H1 (cell line): Measurements from ENCODE around the gene FRMPD2. TPM values are rescaled to one million over a fixed set of nuclear protein-coding genes. Genes with fewer than 3 reads are reported as not detected.

ENCODE experiments used
- CTCF ChIA-PET: fragments of 300-600 bp; sonication (Branson Sonifier 250); formaldehyde crosslinking; loops from one replicate; lab custom pipeline; 2021; ENCODE audit not compliant: partially characterized antibody; lab: Charles Lee
- POLR2A ChIA-PET: fragments of 300-600 bp; sonication (Branson Sonifier 250); formaldehyde crosslinking; loops from one replicate; lab custom pipeline; 2021; ENCODE audit warnings: inconsistent platforms; ENCODE audit not compliant: partially characterized antibody; lab: Charles Lee
- DNase-seq, 2 experiments: peaks; one replicate each; pipeline versions ENCODE4 v3.0.0 to v3.0.0-alpha.2; 2010 to 2022; ENCODE audit warnings: low spot score in 2 of 2, low read depth in 1 of 2, mixed read lengths in 1 of 2
- FAIRE-seq: peaks from 2 replicates; lab custom pipeline; 2011; peaks lifted over from hg19 to GRCh38; lab: Jason Lieb, UNC
- H2AFZ ChIP-seq: 2 replicates; pipeline ENCODE4 v1.8.1; 2012; ENCODE audit warnings: low read length, inconsistent platforms
- H2AK5ac ChIP-seq: 2 replicates; pipeline ENCODE4 v1.6.1; 2013; ENCODE audit warnings: low read depth, low read length
- H2BK120ac ChIP-seq: replicated peaks from 2 replicates; pipeline ENCODE3; 2013; ENCODE audit warnings: low read depth, low read length, inconsistent platforms
- H2BK12ac ChIP-seq: 2 replicates; pipeline ENCODE4 v1.6.1; 2013; ENCODE audit warnings: low read depth, low read length
- H2BK15ac ChIP-seq: 2 replicates; pipeline ENCODE4 v1.6.1; 2013; ENCODE audit warnings: low read length
- H2BK20ac ChIP-seq: 2 replicates; pipeline ENCODE4 v1.6.1; 2013; ENCODE audit warnings: low read length
- H2BK5ac ChIP-seq: 2 replicates; pipeline ENCODE4 v1.6.1; 2013; ENCODE audit warnings: low read depth, low read length
- H3K14ac ChIP-seq: 2 replicates; pipeline ENCODE4 v1.6.1; 2013; ENCODE audit warnings: inconsistent platforms; ENCODE audit not compliant: insufficient read length
- H3K18ac ChIP-seq: 2 replicates; pipeline ENCODE4 v1.6.1; 2013; ENCODE audit warnings: low read length; ENCODE audit errors: extremely low read depth
- H3K23ac ChIP-seq: 2 replicates; pipeline ENCODE4 v1.6.1; 2013; ENCODE audit warnings: inconsistent platforms; ENCODE audit not compliant: insufficient read length
- H3K23me2 ChIP-seq: 2 replicates; pipeline ENCODE4 v1.6.1; 2013; ENCODE audit warnings: low read depth, low read length
- H3K27ac ChIP-seq: 2 replicates; pipeline ENCODE4 v1.6.1; 2011; ENCODE audit warnings: low read depth, low read length, inconsistent platforms
- H3K27me3 ChIP-seq, 4 experiments: replicated peaks in 1 of 4; 1 replicate in 1 of 4; 2 replicates in 3 of 4; pipeline versions ENCODE4 v1.6.1 to v1.8.1; 2011 to 2013; ENCODE audit warnings: low read length in 3 of 4, mild to moderate bottlenecking in 3 of 4, inconsistent platforms in 2 of 4, mixed read lengths in 2 of 4, moderate library complexity in 1 of 4; ENCODE audit not compliant: control insufficient read depth in 3 of 4, insufficient read depth in 3 of 4; ENCODE audit errors: extremely low read depth in 1 of 4
- H3K36me3 ChIP-seq, 4 experiments: 2 replicates each; pipeline versions ENCODE4 v1.6.1 to v1.8.1; 2011 to 2013; ENCODE audit warnings: mild to moderate bottlenecking in 4 of 4, low read length in 3 of 4, moderate library complexity in 2 of 4, control low read depth in 1 of 4, inconsistent platforms in 1 of 4; ENCODE audit not compliant: insufficient read depth in 4 of 4, control insufficient read depth in 2 of 4
- H3K4ac ChIP-seq: replicated peaks from 2 replicates; pipeline ENCODE3; 2013; ENCODE audit warnings: low read length, low read depth, mixed read lengths, inconsistent platforms; ENCODE audit not compliant: insufficient read length
- H3K4me1 ChIP-seq, 4 experiments: replicated peaks in 1 of 4; 1 replicate in 1 of 4; 2 replicates in 3 of 4; pipeline versions ENCODE4 v1.6.1 to v1.8.1; 2011 to 2013; ENCODE audit warnings: low read length in 3 of 4, inconsistent platforms in 2 of 4, mixed read lengths in 1 of 4; ENCODE audit not compliant: insufficient read depth in 4 of 4, control insufficient read depth in 3 of 4
- H3K4me2 ChIP-seq, 2 experiments: 2 replicates each; pipeline versions ENCODE4 v1.6.1 to v1.8.1; 2011 to 2013; ENCODE audit warnings: low read depth in 2 of 2, low read length in 2 of 2, control low read depth in 1 of 2, inconsistent platforms in 1 of 2, mild to moderate bottlenecking in 1 of 2; ENCODE audit not compliant: insufficient read depth in 1 of 2
- H3K4me3 ChIP-seq, 4 experiments: fragments of 200-600, 300-600 bp in 1 of 4; sonication (generic), shearing (Covaris generic), sonication (Bioruptor Twin) in 1 of 4; 2 replicates each; pipeline versions ENCODE4 v1.5.1 to v1.8.1; 2011 to 2016; ENCODE audit warnings: low read length in 4 of 4, low read depth in 3 of 4, control low read depth in 2 of 4, inconsistent platforms in 2 of 4, mild to moderate bottlenecking in 2 of 4, mixed read lengths in 1 of 4, moderate library complexity in 1 of 4; ENCODE audit not compliant: insufficient read depth in 2 of 4; ENCODE audit errors: extremely low read depth in 1 of 4
- H3K56ac ChIP-seq: replicated peaks from 2 replicates; pipeline ENCODE3; 2013; ENCODE audit warnings: low read depth, mild to moderate bottlenecking, mixed read lengths, low read length, inconsistent platforms; ENCODE audit not compliant: insufficient read length
- H3K79me1 ChIP-seq: 2 replicates; pipeline ENCODE4 v1.6.1; 2013; ENCODE audit warnings: low read depth, low read length, control low read depth
- H3K79me2 ChIP-seq, 2 experiments: 2 replicates each; pipeline versions ENCODE4 v1.6.1 to v1.8.1; 2012 to 2013; ENCODE audit warnings: low read length in 2 of 2, mild to moderate bottlenecking in 2 of 2, inconsistent platforms in 1 of 2; ENCODE audit not compliant: insufficient read depth in 2 of 2, control insufficient read depth in 1 of 2
- H3K9ac ChIP-seq, 4 experiments: replicated peaks in 1 of 4; 1 replicate in 1 of 4; 2 replicates in 3 of 4; pipeline versions ENCODE4 v1.6.1 to v1.8.1; 2011 to 2013; ENCODE audit warnings: low read depth in 3 of 4, low read length in 3 of 4, control low read depth in 2 of 4, mild to moderate bottlenecking in 2 of 4, moderate library complexity in 2 of 4, inconsistent platforms in 1 of 4; ENCODE audit errors: extremely low read depth in 1 of 4
- H3K9me3 ChIP-seq, 2 experiments: 2 replicates each; pipeline versions ENCODE4 v1.6.1 to v1.8.1; 2012 to 2013; ENCODE audit warnings: mild to moderate bottlenecking in 2 of 2, moderate library complexity in 2 of 2, control low read depth in 1 of 2, inconsistent platforms in 1 of 2, low read depth in 1 of 2, low read length in 1 of 2, mixed read lengths in 1 of 2; ENCODE audit not compliant: insufficient read depth in 2 of 2
- H4K20me1 ChIP-seq, 2 experiments: replicated peaks in 1 of 2; 2 replicates each; pipeline versions ENCODE3 to v1.8.1; 2011 to 2013; ENCODE audit warnings: inconsistent platforms in 2 of 2, low read length in 2 of 2, mild to moderate bottlenecking in 1 of 2; ENCODE audit not compliant: insufficient read depth in 2 of 2, control insufficient read depth in 1 of 2
- H4K5ac ChIP-seq: 2 replicates; pipeline ENCODE4 v1.6.1; 2013; ENCODE audit warnings: low read length, low read depth, mixed read lengths, inconsistent platforms; ENCODE audit not compliant: insufficient read length
- H4K8ac ChIP-seq: 2 replicates; pipeline ENCODE4 v1.8.0; 2013; ENCODE audit warnings: mild to moderate bottlenecking, moderate library complexity, low read length, inconsistent platforms; ENCODE audit not compliant: insufficient read depth; ENCODE audit errors: extremely low read depth
- H4K91ac ChIP-seq: replicated peaks from 2 replicates; pipeline ENCODE3; 2013; ENCODE audit warnings: low read length, mixed read lengths, inconsistent platforms; ENCODE audit not compliant: insufficient read length
- ATF3 ChIP-seq: IDR thresholded peaks from 2 replicates; pipeline ENCODE4 v1.6.1; 2011; ENCODE audit warnings: low read depth, mild to moderate bottlenecking, low read length; ENCODE audit not compliant: insufficient read depth
- CTCF ChIP-seq, 3 experiments: IDR thresholded peaks; 1 replicate in 2 of 3; 2 replicates in 1 of 3; pipeline versions ENCODE4 v1.5.1 to v1.6.1; 2011; ENCODE audit warnings: low read length in 3 of 3, mild to moderate bottlenecking in 3 of 3, inconsistent platforms in 2 of 3, low read depth in 1 of 3, moderate library complexity in 1 of 3; ENCODE audit not compliant: insufficient read depth in 1 of 3; ENCODE audit errors: control extremely low read depth in 1 of 3
- EP300 ChIP-seq, 2 experiments: IDR thresholded peaks; 1 replicate in 1 of 2; 2 replicates in 1 of 2; pipeline ENCODE4 v1.6.1; 2011 to 2012; ENCODE audit warnings: low read depth in 2 of 2, low read length in 2 of 2, mild to moderate bottlenecking in 2 of 2, borderline replicate concordance in 1 of 2, inconsistent platforms in 1 of 2, moderate library complexity in 1 of 2
- KDM4A ChIP-seq: IDR thresholded peaks from one replicate; pipeline ENCODE4 v1.7.1; 2012; ENCODE audit warnings: low read depth, mild to moderate bottlenecking, moderate library complexity, low read length, inconsistent platforms; ENCODE audit not compliant: severe bottlenecking
- KDM5A ChIP-seq: fragments of 200-600 bp; IDR thresholded peaks from 2 replicates; pipeline ENCODE4 v1.7.1; 2012; ENCODE audit warnings: mild to moderate bottlenecking, low read length, inconsistent platforms, mixed read lengths
- POU5F1 ChIP-seq: IDR thresholded peaks from 2 replicates; pipeline ENCODE4 v1.6.1; 2011; ENCODE audit warnings: low read depth, mild to moderate bottlenecking, low read length, moderate library complexity
- RAD21 ChIP-seq, 2 experiments: IDR thresholded peaks in 1 of 2; conservative IDR thresholded peaks in 1 of 2; 2 replicates each; pipeline ENCODE4 v1.6.1; 2011; ENCODE audit warnings: low read depth in 2 of 2, low read length in 2 of 2, improper control_type of control experiment in 1 of 2, inconsistent platforms in 1 of 2, mild to moderate bottlenecking in 1 of 2, moderate library complexity in 1 of 2
- RFX5 ChIP-seq: IDR thresholded peaks from 2 replicates; pipeline ENCODE4 v1.6.1; 2011; ENCODE audit warnings: low read depth, low read length, improper control_type of control experiment, borderline replicate concordance
- TAF1 ChIP-seq: IDR thresholded peaks from 2 replicates; pipeline ENCODE4 v1.6.1; 2011; ENCODE audit warnings: mild to moderate bottlenecking, low read depth, low read length
- WGBS, 2 experiments: shearing (Covaris generic) in 1 of 2; methylation state at CpG; one replicate each; pipeline versions ENCODE4 v1.1.6 to v1.1.7; 2013 to 2015; ENCODE audit warnings: low lambda C conversion rate in 2 of 2, mixed read lengths in 2 of 2, inconsistent platforms in 1 of 2, low coverage in 1 of 2, missing lambda C conversion rate in 1 of 2; ENCODE audit not compliant: insufficient replicate concordance in 2 of 2, insufficient coverage in 1 of 2, insufficient read length in 1 of 2; ENCODE audit errors: extremely low coverage in 1 of 2, missing lambda C conversion rate in 1 of 2; 5-methylcytosine and 5-hydroxymethylcytosine counted together
- polyA plus RNA-seq, 7 experiments: library from polyadenylated mRNA; depleted of rRNA in 3 of 7; stranded (reverse) in 5 of 7; unstranded in 2 of 7; fragments of >200 nt in 5 of 7; fragments of 200-250 nt in 2 of 7; gene quantifications; 1 replicate in 5 of 7; 2 replicates in 1 of 7; 4 replicates in 1 of 7; pipeline versions ENCODE4 v1.2.1 to v1.2.3, GENCODE V29; 2011 to 2013; ENCODE audit warnings: missing spikeins in 2 of 7, mixed read lengths in 2 of 7
- total RNA-seq: library from RNA; stranded (reverse); fragmentation: NEBNext Ultra II Directional; extraction: Animal tissue kit (Norgen Biotek cat#: 25700); gene quantifications from 2 replicates; pipeline ENCODE4 v1.2.1, GENCODE V29; 2021

Gene FRMPD2
- total and polyA plus RNA-seq, 2 of the 8 experiments (the other 6 are each of a cell fraction or from before 2014, with no cell fraction given): 0.07 to 0.47 TPM

- H3K36me3 ChIP-seq: no peaks in the 10 kb centered on the region
- no peak overlapping the region for H2BK20ac ChIP-seq
- H2AFZ ChIP-seq: 0 out of 2 replicates have a peak overlapping the region, but pooled peaks have one; percentile 81
- no peak overlapping the region for H3K23ac ChIP-seq
- no peaks in the 10 kb centered on the region for H4K20me1 ChIP-seq
- no peaks in the 10 kb centered on the region for H3K23me2 ChIP-seq
- H2BK15ac ChIP-seq: no peak overlapping the region
- H2BK5ac ChIP-seq: no peak overlapping the region
- 72% methylated on average over 2 of the region's 2 CpGs; no CpG with 5 or more reads in 1 of the 2 experiments for WGBS, 2 experiments
- H3K4ac ChIP-seq: no peak overlapping the region
- no peaks in the 10 kb centered on the region for H3K27me3 ChIP-seq
- H3K27ac ChIP-seq: no peak overlapping the region
- H3K79me2 ChIP-seq: no peaks in the 10 kb centered on the region
- no peak overlapping the region for H3K14ac ChIP-seq
- H4K91ac ChIP-seq: no peak overlapping the region
- no peak overlapping the region for H3K56ac ChIP-seq
- peaks cover 0 to 4% (median 0%) of the 10 kb centered on the region in 4 experiments; a peak in 2 of 7 replicates for H3K4me1 ChIP-seq
- no peak overlapping the region for H3K4me2 ChIP-seq
- no peaks in the 10 kb centered on the region for H3K9me3 ChIP-seq
- ChIA-PET CTCF (interaction anchor here (0.7 to 1.7 kb wide), 4 partner anchors 14 to 46 kb away, joined by 3 to 4 read pairs (median 4); no protein-coding TSS in a partner anchor), POLR2A (no interaction called here)
- FAIRE-seq (no peak), DNase-seq (no peak)
- H2BK12ac ChIP-seq: no peak overlapping the region
- H3K79me1 ChIP-seq: no peaks in the 10 kb centered on the region
- no peak overlapping the region for H4K8ac ChIP-seq
- no peak overlapping the region for H2BK120ac ChIP-seq
- no peak overlapping the region for H3K4me3 ChIP-seq
- H4K5ac ChIP-seq: no peak overlapping the region
- no peak overlapping the region for H3K18ac ChIP-seq
- H3K9ac ChIP-seq: no peak overlapping the region
- no peak overlapping the region for H2AK5ac ChIP-seq
- TF ChIP-seq EP300 (IDR thresholded peaks at IDR 0.05; ENCODE audit: borderline replicate concordance in 1 of 2, low read depth in 2 of 2, low read length in 2 of 2) (peak in 1 of 2 experiments; percentile 57; a peak in 1 of 3 replicates), RFX5 (no peak), CTCF (IDR thresholded peaks at IDR 0.05; ENCODE audit: control extremely low read depth in 1 of 3, insufficient read depth in 1 of 3, low read depth in 1 of 3, low read length in 3 of 3) (0 out of 4 replicates have a peak, but pooled peaks of 1 of the 3 experiments have one; percentile 8), RAD21 (IDR thresholded peaks at IDR 0.05 in 1 of 2, conservative IDR thresholded peaks at IDR 0.05 in 1 of 2; ENCODE audit: low read depth in 2 of 2, low read length in 2 of 2) (0 out of 4 replicates have a peak, but pooled peaks of 1 of the 2 experiments have one; percentile 10), ATF3 (no peak), KDM5A (no peak), TAF1 (no peak), KDM4A (no peak), POU5F1 (no peak)
Observed at GRCh38 chr10:48195803-48196202, 78.7 kb downstream of the FRMPD2 start.
